NCI-H1436 treated with DMSO at 0.1 percent for 48 hours (cell line): ENCODE data around the gene FAM135A.
"Not testable (repeated sequence)": the region's sequence is repeated elsewhere in the genome, so short reads cannot be mapped to it uniquely, and the experiment has no call there.

Experiments used
- DNase-seq: peaks from one replicate; lab custom pipeline; 2025; lab: John Stamatoyannopoulos, UW

The FAM135A gene

DNA sequence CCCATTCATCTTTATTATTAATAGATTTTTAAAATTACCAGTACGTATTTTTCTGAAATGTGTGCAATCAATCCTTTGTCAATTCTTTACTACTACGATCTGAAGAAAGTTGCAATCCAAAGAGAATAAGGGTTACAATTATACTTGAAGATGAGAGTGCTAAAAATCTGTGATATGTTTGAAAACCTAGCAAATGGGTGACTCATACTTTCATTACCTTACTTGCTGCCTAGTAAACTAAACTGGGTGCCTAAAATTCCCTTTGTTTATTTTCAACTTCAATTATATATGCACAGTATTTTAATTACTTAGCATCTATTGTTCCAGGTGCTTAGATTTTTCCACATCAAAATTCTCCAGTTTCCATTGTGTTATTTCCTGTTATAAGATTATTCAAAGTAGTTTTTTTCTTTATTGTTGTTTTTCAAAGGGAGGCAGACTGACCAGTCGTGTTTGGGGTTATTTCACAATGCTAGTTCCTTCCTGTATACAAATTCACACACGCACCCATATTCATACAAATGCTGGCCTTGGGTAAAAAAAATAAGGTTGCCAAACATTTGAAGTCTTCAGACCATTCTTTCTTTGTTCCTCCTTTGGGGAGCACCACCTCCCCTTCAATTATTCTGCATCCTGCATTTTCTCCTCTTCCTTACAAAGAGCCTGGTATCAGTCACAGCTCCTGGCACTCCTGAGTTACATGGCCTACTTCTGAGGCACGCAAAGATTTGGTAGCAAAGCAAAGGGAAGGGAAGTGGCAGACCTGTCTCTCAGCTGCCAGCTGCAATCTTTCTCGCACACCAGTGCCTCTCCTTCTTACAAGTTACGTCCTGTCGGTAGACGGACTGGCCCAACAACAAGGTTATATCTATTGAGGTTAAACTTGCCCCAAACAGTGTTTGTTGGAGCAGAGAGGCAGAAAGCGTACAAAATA is 16.2 kb upstream of the FAM135A start:
- no peak for DNase-seq

GRCh38 chr6:70398783-70399728 is 14.3 kb upstream of the FAM135A start:
- DNase-seq = no peak

DNA sequence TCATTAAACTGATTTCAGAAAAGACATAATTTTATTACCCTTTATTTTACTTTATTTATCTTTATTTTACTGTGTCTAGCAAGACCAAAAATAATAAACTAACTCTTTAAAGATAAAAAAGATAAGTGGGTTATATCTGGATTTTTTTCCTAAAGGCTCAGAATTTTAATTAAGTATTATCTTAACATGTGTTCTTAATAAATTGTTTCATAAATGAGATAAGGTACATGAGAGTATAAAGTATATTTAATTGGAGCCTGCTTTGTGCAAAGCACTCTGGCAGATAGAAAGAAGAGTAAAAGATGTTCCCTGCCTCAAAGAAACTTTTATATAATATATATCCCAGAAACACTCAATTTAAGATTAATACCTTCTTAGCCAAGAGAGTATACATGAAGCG is 8.7 kb upstream of the FAM135A start:
- DNase-seq = no peak

DNA sequence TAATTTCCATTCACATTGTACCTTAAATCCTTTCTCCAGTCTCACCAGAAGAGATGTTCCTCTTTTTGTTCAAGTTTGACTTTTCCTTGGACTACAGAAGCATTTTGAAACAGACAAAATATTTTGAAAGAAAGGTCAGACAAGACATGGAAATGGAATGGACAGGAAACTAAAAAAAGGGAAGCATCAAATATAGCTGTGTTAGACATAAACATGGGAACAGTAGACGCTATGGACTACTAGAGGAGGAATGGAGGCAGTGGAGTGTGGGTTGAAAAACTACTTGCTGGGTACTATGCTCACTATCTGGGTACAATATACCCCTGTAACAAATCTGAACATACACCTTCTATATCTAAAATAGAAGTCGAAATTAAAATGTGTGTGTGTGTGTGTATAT is 4.1 kb upstream of the FAM135A start:
- DNase-seq = no peak

DNA sequence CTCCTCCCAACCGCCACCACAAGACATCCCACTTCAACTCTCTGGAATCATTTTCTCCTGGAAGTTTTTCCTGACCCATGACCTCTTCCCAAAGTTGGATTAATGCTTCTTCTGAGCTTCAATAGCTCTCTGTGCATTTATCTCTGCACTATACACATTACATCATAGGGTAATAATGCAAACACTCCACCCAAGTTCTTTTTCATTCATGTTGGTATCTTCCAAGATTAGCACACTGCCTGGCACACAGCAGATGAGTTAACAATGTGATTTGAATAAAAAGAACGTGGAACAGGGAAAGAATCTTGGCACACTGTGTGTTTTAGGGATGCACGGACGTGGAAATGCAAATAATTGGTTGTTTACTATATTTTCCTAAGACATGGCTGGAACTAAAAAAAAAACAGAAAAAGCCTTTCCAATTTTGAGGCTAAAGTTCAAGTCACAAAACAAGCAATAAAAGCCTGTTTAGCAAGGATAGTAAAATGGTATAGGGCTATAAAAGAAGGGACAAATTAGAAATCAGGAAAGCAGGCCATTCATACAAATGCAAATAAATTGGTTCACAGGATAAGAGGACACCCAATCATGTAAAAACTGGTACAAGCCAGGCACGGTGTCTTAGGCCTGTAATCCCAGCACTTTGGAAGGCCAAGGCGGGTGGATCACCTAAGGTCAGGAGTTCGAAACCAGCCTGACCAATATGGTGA is 1.6 kb upstream of the FAM135A start:
- no peak for DNase-seq

DNA sequence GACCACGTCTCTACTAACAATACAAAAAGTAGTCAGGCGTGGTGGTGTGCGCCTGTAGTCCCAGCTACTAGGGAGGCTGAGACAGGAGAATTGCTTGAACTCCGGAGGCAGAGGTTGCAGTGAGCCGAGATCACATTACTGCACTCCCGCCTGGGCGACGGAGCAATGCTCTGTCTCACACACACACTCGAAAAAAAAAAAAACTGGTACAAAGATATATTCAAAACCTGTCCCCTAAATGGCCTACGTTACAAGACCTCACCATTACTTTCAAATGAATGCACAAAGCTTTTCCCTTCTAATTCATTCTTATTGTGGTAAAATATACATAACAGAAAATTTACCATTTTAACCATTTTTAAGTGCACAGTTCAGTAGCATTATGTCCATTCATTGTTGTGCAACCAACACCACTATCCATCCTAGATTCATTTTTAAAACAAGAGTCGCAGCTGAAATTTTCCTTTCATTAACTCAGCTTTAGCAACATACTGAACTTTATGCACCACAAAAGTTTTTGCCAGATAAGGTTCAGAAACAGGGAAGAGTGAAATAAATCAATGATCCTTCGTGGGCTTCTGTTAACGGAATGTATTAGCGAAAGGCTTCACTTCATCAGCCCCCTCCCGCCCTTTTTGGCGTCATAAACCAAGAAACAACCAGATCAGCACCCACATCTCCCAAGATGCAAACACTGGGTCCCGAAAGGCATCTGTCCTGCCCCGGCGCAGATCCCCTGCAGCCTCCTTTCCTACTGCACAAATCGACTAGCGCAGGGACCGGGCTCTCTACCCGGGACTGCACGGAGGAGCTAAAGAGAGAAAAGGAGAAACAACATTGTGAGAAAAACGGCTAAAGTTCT is 825 bp upstream of the FAM135A start:
- no peak for DNase-seq

- no peak for DNase-seq
These were observed 735 bp downstream of the FAM135A start for GRCh38 chr6:70413992-70414494.

- DNase-seq = no peak
These were observed 1.5 kb downstream of the FAM135A start for GRCh38 chr6:70414813-70415212.

DNA sequence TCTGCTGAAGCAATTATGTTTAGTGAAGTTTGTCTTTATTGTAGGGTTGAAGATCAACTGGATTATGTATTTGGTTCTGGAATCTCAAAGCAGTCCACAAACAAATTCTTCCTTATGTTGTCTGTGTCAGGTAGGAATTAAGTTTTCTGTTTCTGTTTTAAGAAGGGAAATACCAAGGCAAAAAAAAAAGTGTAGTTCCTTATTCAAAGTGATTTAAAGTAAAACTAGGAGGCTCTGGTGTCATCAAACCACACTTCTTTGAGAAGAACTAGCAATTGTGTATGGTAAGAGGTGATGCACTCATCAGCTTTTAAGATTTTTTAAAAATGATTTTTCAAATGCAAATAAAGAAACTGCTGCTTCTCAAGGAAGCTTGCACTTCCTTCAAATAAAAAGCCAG is 1.9 kb downstream of the FAM135A start:
- no peak for DNase-seq

GRCh38 chr6:70415660-70416059 is 2.4 kb downstream of the FAM135A start:
- no peak for DNase-seq

DNA sequence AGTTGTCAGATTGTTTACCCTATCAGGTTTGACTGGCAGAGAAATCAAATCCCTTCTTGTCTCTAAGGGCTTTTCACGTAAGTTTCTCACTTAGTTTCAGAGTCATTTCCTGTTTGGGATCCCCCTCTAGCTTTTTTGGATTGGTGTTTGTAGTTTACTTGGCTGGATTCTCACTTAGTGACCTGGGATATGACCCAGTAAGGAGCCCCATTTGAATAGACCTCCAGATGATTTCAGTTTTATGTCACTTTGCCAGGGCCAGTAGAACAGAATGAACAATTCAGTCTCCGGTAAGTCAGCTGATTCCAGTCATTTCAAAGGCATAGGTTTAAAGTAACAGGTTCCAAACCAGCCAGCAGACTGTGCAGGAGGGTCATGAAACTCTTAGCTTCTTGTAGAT is 8.2 kb downstream of the FAM135A start:
- DNase-seq = no peak

GRCh38 chr6:70423189-70424134 is 10.2 kb downstream of the FAM135A start:
- DNase-seq = no peak

DNA sequence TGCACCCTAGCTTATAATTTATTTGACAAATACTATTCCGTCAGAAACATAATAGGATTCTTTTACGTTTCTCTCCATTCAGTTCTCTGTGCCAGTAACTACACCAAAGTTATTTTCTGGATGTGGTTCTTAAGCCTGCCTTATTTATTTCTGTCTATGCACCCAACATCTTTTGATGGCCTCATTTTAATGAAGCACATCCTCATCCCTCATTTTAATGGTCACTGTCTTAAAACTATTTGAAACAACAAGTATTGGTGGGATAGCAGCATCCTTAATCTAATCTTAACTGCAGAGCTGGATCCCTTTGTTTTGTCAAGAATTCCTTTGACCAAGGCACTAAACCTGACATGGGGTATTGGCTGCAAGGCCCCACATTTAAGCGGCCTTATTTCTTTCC is 11.0 kb downstream of the FAM135A start:
- DNase-seq = no peak

DNA sequence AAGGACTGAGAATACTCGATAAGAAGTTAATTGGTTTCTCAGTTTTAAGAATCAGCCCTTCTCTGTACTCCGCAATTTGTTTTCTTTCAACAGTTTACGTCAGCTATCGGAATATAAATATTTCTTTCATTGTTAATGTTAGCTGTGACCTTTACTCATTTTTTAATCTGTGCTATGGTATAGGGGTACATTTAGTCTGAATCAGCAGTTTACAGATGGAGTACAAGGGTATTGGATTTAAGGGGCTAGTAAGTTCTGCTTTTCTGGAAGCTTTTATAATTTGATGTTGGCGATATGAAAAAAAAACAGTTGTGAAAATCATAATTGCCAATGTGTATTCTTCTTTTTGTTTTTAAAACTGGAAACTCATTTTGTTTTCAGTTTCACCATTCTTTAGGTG is 23.0 kb downstream of the FAM135A start:
- no peak for DNase-seq

GRCh38 chr6:70445001-70445400 is 31.7 kb downstream of the FAM135A start:
- no peak for DNase-seq

GRCh38 chr6:70447343-70448070 is 34.2 kb downstream of the FAM135A start:
- not testable (repeated sequence) for DNase-seq

DNA sequence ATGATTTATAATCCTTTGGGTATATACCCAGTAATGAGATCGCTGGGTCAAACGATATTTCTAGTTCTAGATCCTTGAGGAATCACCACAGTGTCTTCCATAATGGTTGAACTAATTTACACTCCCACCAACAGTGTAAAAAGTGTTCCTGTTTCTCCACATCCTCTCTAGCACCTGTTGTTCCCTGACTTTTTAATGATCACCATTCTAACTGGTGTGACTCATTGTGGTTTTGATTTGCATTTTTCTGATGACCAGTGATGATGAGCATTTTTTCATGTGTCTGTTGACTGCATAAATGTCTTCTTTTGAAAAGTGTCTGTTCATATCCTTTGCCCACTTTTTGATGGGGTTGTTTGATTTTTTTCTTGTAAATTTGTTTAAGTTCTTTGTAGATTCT is 40.6 kb downstream of the FAM135A start:
- DNase-seq = not testable (repeated sequence)

GRCh38 chr6:70456735-70457134 is 43.4 kb downstream of the FAM135A start:
- no peak for DNase-seq

DNA sequence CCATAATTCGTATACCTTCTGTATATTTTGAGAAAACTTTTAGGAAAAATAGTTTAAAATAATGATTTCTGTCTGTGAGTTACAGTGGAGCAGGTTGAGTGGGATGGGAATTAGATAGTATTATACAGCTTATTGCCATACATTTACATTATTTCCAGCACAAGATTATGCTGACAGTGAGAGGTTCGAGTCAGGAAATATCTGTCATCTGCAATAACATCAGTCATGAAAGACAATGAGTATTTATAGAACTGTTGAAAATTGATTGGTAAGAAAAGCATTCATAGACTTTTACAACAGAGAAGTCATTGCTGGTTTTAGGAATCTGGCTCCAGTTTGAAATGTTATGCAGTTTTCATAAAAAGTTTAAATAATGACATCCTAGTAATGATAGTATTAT is 45.9 kb downstream of the FAM135A start:
- no peak for DNase-seq
